ENCODE results near the gene PPM1K.
"Not testable (repeated sequence)": the region's sequence is repeated elsewhere in the genome, so short reads cannot be mapped to it uniquely, and the experiment has no call there.

The PPM1K gene

DNA sequence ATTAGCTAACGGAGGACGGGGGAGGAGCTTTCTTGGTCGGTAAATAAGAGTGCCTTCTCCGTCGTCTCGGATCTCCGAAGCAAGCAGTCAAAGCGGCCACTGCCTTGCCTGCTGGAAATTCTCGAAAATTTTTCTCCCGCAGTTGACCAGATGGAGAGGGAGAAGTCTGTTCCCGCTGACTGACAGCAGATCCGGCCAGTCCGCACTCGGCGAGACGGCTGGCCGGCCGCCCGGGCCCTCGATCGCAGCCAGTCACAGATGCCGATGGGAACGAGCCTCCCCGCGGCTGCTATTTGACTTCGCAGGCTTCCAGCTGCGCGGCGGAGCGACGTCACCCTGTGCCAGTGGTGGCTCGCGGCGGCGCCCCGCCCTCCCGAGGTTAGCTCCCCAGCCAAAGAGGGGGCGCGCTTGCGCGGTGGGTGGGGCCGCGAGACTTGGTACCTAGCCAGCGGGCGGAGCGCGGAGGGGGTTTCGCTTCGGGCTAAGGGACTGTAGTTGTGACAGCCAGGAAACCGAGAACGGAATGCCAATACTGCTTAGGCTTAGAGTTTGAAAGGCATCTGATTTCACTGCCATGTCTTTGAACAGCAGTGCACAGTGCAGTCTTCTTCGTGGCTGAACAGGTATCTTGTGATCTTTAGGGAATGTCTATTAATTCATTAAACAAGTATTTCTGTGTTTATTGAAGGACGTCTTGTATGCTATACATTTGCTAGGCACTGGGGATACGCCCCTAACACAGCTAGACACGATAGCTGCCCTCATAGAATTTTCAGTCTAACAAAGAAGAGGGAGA, at the start of gene PPM1K:
Gene PPM1K (minus strand): TSS at position 123 of the 796 bp plus-strand sequence. CDS start 5,978 bp downstream, outside the sequence.
- DNase-seq (ENCODE audit: low read depth), result peak; percentile 98

- DNase-seq (ENCODE audit: low read depth), result peak; percentile 92
Observed at GRCh38 chr4:88333741-88334405, 49.5 kb upstream of the PPM1K start.

GRCh38 chr4:88327665-88328064, 43.3 kb upstream of the PPM1K start:
- no peak for DNase-seq (ENCODE audit: low read depth)

DNA sequence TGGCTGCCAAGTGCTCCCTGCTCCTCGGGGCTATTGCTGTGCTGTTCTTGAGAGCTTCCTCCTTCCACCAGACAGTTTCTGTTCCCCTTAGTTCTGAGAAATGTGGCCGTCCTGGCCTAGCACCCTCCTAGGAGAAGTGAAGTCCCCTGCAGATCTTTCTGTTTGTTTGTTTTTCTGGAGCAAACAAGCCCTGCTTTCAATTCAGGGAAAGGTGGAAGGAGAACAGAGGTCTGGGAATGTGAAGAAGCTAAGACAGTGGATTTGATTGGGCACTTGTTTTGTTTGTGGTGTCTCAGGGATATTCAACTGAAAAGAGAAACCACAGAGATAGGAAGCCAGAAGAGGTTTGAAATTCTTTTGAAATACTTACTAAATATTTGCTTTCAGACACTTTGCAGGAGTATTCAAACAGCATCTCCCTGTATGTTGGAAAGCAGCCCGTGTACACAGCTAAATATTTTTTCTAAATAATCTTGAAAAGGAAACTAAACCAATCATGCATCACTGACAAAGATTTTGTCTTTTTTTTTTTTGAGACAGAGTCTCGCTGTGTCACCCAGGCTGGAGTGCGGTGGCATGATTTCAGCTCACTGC, 36.5 kb upstream of the PPM1K start:
- peak; percentile 77 for DNase-seq (ENCODE audit: low read depth)

DNA sequence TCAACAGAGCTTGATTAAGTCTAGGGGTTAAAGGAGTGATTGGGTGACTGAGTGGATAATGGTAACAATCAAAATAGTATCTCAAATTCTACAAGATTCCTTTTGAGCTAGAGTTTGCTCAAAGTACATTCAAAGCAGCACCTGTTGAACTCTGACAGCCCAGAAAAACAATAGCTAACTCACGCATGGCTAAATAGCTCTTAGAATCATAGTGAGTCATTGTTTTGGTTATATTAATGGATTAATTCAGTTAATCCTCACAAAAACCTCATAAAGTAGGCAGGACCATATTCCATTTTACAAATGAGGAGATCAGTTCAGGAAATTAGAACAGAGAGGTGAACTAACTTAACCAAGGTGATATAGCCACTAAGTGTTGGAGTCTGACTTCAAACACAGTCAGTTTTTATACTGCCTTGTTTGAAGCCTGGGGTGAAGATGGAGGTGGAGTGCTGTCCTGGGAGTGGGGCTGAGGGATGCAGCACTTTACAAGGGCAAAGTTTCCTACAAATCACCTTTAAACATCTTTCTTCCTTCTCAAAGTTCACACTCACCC, 35.9 kb upstream of the PPM1K start:
- peak; percentile 11 for DNase-seq (ENCODE audit: low read depth)

DNA sequence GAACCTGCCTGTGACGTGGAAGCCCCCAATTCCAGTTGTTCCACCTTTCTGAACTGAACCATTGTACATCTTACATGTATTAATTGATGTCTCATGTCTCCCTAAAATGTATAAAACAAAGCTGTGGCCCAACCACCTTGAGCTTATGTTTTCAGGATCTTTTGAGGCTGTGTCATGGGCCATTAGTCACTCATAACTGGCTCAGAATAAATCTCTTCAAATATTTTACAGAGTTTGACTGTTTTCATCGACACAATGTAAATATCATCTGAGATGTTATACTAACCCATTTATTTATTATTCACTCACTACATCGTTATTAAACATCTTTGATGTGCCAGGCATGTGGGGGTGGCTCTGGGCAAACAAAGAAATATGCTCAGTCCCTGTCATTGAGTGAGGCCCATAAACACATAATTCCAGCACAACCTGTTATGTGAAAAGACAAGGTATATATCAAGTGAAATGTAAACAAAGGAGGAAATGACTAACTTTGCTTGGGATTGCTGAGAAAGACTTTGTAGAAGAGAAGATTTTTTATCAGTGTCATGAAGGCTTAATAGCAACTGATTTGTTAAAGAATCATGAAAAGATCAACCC, 34.5 kb upstream of the PPM1K start:
- DNase-seq (ENCODE audit: low read depth), result peak; percentile 10

DNA sequence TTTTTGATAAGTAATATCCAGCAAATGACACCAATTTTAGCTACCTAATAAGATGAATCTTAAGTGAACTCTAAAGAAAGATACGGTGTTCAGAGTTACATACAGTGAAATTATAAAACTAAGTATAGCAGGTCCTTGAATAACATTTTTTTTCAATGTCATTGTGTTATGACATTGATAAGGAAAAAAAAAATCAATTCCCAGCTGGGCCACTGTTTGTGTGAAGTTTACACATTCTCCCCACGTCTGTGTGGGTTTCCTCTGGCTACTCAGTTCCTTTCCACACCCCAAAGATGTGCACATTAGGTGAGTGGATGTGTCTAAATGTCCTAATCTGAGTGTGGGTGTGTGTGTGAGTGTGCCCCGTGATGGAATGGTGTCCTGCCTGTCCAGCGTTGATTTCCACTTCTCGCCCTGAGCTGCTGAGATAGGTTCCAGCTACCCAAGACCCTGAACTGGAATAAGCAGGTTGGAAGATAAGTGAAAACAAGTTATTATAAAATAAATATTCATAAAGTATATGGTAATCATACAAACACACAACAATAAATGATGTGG, 31.2 kb upstream of the PPM1K start:
- DNase-seq (ENCODE audit: low read depth), result no peak

DNA sequence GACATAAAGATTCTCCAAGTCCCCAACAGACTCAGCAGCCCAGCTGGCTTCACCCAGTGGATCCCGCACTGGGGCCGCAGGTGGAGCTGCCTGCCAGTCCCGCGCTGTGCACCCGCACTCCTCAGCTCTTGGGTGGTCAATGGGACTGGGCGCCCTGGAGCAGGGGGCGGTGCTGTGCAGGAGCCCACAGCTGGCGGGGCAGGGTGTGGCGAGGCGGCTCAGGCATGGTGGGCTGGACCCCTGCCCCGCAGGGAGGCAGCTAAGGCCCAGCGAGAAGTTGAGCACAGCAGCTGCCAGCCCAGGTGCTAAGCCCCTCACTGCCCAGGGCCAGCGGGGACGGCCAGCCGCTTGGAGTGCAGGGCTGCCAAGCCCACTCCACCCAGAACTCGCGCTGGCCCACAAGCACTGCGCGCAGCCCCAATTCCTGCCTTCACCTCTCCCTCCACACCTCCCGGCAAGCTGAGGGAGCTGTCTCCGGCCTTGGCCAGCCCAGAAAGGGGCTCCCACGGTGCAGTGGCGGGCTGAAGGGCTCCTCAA, 28.8 kb upstream of the PPM1K start:
- DNase-seq (ENCODE audit: low read depth), result not testable (repeated sequence)

DNA sequence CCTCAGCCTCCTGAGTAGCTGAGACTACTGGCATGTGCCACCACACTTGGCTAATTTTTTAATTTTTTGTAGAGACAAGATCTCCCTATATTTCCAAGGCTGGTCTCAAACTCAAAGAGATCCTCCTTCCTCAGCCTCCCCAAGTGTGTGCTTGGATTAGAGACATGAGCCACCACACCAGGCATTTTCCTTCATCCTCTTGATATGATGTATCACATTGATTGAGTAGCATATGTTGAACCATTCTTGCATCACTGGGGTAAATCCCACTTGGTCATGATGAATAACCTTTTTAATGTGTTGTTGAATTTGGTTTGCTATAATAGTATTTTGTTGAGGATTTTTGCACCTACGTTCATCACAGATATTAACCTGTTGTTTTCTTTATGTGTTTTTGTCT, 24.2 kb upstream of the PPM1K start:
- DNase-seq (ENCODE audit: low read depth), result peak; percentile 3

DNA sequence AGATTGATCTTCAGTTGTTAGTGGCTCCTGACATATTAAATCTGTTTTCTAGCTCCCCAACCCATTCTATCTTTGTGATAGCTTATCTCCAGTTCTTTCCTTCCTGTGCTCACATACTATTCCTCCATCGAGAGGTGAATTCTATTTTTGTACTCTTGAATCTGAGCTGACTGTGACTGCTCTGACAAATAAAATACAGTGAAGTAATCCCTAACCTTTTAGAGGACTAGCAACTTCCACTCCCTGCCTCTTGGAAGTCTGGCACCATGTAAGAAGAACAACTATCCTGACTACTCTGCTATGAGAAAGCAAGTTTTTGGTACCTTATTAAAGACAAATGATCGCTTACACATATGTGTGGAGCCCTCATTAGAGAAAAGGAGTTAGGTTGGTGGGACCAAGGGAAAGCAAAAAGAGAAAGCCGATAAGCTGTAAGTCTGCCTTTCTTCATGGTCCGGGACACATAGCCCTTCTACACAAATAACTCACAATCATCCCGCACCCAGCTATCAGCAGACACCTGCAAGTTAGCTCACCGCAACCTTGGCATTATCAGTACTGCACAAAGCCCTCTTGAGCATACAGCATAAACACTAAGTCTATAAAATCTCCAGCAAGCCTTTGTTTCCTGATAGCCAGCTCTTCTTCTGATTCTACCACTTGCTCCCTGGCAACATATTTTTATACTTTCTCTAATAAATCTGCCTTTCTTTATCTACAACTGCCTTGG, 13.5 kb upstream of the PPM1K start:
- no peak for DNase-seq (ENCODE audit: low read depth)

DNA sequence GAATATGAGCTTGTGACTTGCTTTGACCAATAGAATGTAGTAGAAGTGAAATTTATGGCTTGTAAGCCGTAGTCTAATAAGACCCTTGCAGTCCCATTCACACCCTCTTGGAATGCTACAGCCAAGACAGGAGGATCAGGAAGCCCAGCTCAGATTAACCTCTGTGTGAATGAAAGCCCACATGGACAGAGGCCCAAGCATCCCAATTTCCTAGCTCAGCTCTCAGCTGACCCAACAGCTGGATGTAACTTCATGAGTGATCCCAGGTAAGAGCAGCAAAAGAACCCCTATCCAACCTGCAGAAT, 12.8 kb upstream of the PPM1K start:
- no peak for DNase-seq (ENCODE audit: low read depth)

DNA sequence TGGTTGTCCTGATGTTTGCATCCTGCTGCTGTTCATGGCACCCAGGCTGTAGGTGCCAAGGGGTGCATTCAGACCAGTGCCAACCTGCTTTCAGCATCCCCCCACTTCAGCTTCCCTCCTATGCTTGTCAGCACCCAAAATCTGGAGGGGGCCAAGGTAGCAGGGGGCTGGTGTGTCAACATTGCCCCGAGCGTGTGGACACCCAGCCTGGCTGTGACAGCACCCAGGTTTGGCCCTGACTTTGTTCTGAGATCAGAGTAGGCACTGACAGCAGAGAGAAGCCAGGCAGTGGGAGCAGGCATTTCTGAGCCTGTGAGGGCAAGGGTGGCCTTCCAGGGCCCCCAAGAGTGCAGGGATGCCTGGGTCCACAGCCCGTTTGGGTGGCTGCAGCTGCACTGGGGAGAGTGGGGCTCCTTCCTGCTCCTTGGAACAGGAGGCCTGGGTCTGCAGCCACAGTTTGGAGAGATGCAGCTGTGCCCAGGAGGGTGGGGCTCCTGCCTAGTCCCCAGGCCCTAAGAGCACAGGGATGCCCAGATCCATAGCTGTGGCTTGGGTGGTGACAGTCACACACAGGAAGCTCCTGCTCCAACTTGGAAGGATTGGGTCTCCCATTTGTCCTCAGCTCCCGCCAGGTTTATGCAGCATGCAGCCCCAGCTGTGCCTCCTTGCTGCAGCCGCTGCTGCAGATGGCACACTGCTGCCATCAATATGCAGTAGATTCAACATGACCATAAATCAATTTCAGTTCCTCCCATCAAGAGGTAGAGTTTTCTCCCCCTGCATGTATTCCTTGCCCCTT, 12.3 kb upstream of the PPM1K start:
- no peak for DNase-seq (ENCODE audit: low read depth)

DNA sequence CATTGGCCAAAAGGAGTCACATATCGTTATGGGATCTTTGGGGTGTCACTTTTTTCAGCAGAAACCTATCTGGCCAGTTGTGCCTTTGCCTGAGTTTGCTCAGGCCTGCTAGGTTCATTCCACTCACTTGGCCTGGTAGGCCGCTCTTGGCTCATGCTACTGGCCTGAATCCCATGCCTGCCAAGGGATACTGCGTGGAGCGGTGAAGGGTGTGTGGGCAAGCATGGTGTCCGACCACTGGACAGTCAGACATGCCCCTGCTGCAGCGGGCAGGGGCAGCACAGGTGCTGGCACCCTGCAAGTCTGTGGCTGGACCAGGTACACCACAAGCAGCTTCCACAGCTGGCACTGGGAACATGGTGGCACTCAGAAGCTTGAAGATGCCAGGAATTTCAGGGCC, 11.3 kb upstream of the PPM1K start:
- no peak for DNase-seq (ENCODE audit: low read depth)

- DNase-seq (ENCODE audit: low read depth), result peak; percentile 24
Observed at GRCh38 chr4:88291003-88291402, 6.6 kb upstream of the PPM1K start.

DNA sequence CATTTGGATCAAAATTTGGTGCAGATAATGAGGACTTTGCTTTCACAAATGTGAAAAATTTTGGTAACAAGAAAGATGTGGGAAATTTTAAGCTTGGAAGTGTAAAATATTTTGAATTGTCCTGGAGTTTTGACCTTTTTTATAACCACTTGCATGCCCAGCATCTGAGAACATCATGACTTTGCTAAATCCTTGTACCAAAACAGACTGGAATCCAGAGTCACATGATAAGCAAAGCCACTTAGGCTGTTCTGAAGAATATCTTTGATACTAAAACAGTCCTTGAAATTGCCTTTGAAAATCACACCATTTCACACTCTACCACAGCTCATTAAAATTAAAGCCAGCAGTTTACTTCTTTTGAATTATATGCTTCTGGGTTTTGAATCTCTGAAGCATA, 2.5 kb upstream of the PPM1K start:
- peak; percentile 46 for DNase-seq (ENCODE audit: low read depth)

- DNase-seq (ENCODE audit: low read depth), result no peak
Observed at GRCh38 chr4:88285235-88285653, 883 bp upstream of the PPM1K start.

GRCh38 chr4:88283661-88284438, 511 bp downstream of the PPM1K start:
- DNase-seq (ENCODE audit: low read depth), result peak; percentile 48

- DNase-seq (ENCODE audit: low read depth), result no peak
Observed at GRCh38 chr4:88280228-88280795, 4.0 kb downstream of the PPM1K start.

GRCh38 chr4:88277711-88278225, 6.6 kb downstream of the PPM1K start:
- DNase-seq (ENCODE audit: low read depth), result no peak
